HepG2 (cell line): Measurements from ENCODE around the gene GRK3. TPM values are rescaled to one million over a fixed set of nuclear protein-coding genes. Genes with fewer than 3 reads are reported as not detected.
"Not testable (repeated sequence)": the region's sequence is repeated elsewhere in the genome, so short reads cannot be mapped to it uniquely, and the experiment has no call there.

ENCODE experiments used
- ATAC-seq: fragments of 200-7000 bp; cut with Tn5 transposase; 3 replicates; pipeline ENCODE4 v1.9.1; 2020; ENCODE audit warnings: mild to moderate bottlenecking, moderate library complexity
- BruUV-seq: library from RNA; stranded (reverse); fragments of 400-500 nt; replicated peaks from 2 replicates; lab custom pipeline; 2021; lab: Mats Ljungman, UMichigan
- CTCF ChIA-PET: fragments of 300-600 bp; formaldehyde crosslinking; extraction: SDS; loops from one replicate; lab custom pipeline; 2021; ENCODE audit warnings: low total read pairs, inconsistent platforms, low intra/inter-chr PET ratio; lab: Yijun Ruan, JAX
- POLR2A ChIA-PET: fragments of 350-600 bp; sonication (Branson Sonifier 250); formaldehyde crosslinking; loops from one replicate; lab custom pipeline; 2020; ENCODE audit warnings: antibody characterized with exemption, inconsistent platforms; lab: Yijun Ruan, JAX
- DNase-seq: peaks from one replicate; pipeline ENCODE4 v3.0.0-alpha.2; 2015; ENCODE audit warnings: low spot score
- FAIRE-seq: peaks from 3 replicates; lab custom pipeline; 2011; peaks lifted over from hg19 to GRCh38; lab: Jason Lieb, UNC
- H2AFZ ChIP-seq: one replicate; pipeline ENCODE4 v1.6.1; 2011; ENCODE audit warnings: low read length, inconsistent platforms
- H3K27ac ChIP-seq: fragments of 300-600 bp; 3 replicates; pipeline ENCODE4 v1.8.0; 2011; ENCODE audit warnings: mixed run types, mild to moderate bottlenecking, mixed read lengths, low read length, inconsistent platforms; ENCODE audit not compliant: insufficient read depth; ENCODE audit errors: extremely low read length
- H3K27me3 ChIP-seq, 2 experiments: fragments of 200-600 bp in 1 of 2; 2 replicates in 1 of 2; 3 replicates in 1 of 2; pipeline versions ENCODE4 v1.6.0 to v1.8.0; 2011; ENCODE audit warnings: low read length in 2 of 2, mild to moderate bottlenecking in 2 of 2, moderate library complexity in 2 of 2, inconsistent platforms in 1 of 2; ENCODE audit not compliant: insufficient read depth in 2 of 2, control insufficient read depth in 1 of 2
- H3K36me3 ChIP-seq, 2 experiments: fragments of 200-600 bp in 1 of 2; replicated peaks in 1 of 2; 2 replicates in 1 of 2; 3 replicates in 1 of 2; pipeline versions ENCODE4 v1.5.1 to v1.8.0; 2011; ENCODE audit warnings: low read length in 2 of 2, inconsistent platforms in 1 of 2; ENCODE audit not compliant: insufficient read depth in 2 of 2, control insufficient read depth in 1 of 2
- H3K4me1 ChIP-seq: 2 replicates; pipeline ENCODE4 v1.5.1; 2012; ENCODE audit warnings: low read length, inconsistent platforms; ENCODE audit not compliant: insufficient read depth
- H3K4me2 ChIP-seq: 2 replicates; pipeline ENCODE4 v1.6.0; 2011; ENCODE audit warnings: low read depth, low read length, inconsistent platforms
- H3K4me3 ChIP-seq, 3 experiments: fragments of 200-600 bp in 1 of 3; sonication (generic), shearing (Covaris generic) in 1 of 3; replicated peaks in 1 of 3; 2 replicates each; pipeline ENCODE4 v1.5.1; 2011 to 2016; ENCODE audit warnings: low read length in 3 of 3, inconsistent platforms in 2 of 3, low read depth in 2 of 3, mild to moderate bottlenecking in 2 of 3, control low read depth in 1 of 3, mixed read lengths in 1 of 3; ENCODE audit not compliant: insufficient read depth in 1 of 3
- H3K79me2 ChIP-seq: one replicate; pipeline ENCODE4 v1.6.1; 2011; ENCODE audit warnings: low read length, inconsistent platforms; ENCODE audit not compliant: insufficient read depth
- H3K9ac ChIP-seq: 2 replicates; pipeline ENCODE4 v1.6.0; 2011; ENCODE audit warnings: mild to moderate bottlenecking, low read depth, low read length, inconsistent platforms; ENCODE audit not compliant: insufficient read depth
- H3K9me3 ChIP-seq: 2 replicates; pipeline ENCODE4 v1.5.1; 2012; ENCODE audit warnings: mild to moderate bottlenecking, low read length
- H4K20me1 ChIP-seq: 2 replicates; pipeline ENCODE4 v1.6.0; 2011; ENCODE audit warnings: inconsistent platforms, mild to moderate bottlenecking, low read length, moderate library complexity; ENCODE audit not compliant: insufficient read depth
- WGBS: methylation state at CpG from one replicate; pipeline ENCODE4 v1.1.6; 2017; ENCODE audit warnings: low lambda C conversion rate; 5-methylcytosine and 5-hydroxymethylcytosine counted together
- in situ Hi-C: cut with HindIII; loops from 2 replicates; pipeline ENCODE4 v1.10.0; 2017; ENCODE audit warnings: low pct_unique_long_range_greater_than_20kb; ENCODE audit not compliant: extremely low pct_ligation_motif_present
- intact Hi-C: fragments of 100-400 bp; cut with micrococcal nuclease; formaldehyde crosslinking; loops from one replicate; pipeline ENCODE4 v1.10.0; 2022; ENCODE audit not compliant: unreplicated experiment
- polyA plus RNA-seq, 8 experiments: library from polyadenylated mRNA; depleted of rRNA in 3 of 8; stranded (reverse) in 7 of 8; unstranded in 1 of 8; fragments of >200 nt; fragmentation: Illumina TruSeq in 4 of 8; extraction: Trizol in 4 of 8; gene quantifications; 2 replicates each; pipeline versions ENCODE4 v1.2.1 to v1.2.3, GENCODE V29; 2011 to 2016; ENCODE audit warnings: low read depth in 4 of 8, missing spikeins in 1 of 8, mixed read lengths in 1 of 8; ENCODE audit not compliant: insufficient read depth in 1 of 8
- total RNA-seq, 5 experiments: library from RNA; depleted of rRNA; stranded (reverse); fragments of >200 nt; fragmentation: Illumina TruSeq; extraction: Trizol; gene quantifications; 2 replicates each; pipeline ENCODE4 v1.2.3, GENCODE V29; 2016; ENCODE audit warnings: low read depth in 1 of 5

Gene GRK3
- total and polyA plus RNA-seq, 2 of the 13 experiments (the other 11 are each of a cell fraction or from before 2014, with no cell fraction given) = 8.5 to 16.7 TPM

DNA sequence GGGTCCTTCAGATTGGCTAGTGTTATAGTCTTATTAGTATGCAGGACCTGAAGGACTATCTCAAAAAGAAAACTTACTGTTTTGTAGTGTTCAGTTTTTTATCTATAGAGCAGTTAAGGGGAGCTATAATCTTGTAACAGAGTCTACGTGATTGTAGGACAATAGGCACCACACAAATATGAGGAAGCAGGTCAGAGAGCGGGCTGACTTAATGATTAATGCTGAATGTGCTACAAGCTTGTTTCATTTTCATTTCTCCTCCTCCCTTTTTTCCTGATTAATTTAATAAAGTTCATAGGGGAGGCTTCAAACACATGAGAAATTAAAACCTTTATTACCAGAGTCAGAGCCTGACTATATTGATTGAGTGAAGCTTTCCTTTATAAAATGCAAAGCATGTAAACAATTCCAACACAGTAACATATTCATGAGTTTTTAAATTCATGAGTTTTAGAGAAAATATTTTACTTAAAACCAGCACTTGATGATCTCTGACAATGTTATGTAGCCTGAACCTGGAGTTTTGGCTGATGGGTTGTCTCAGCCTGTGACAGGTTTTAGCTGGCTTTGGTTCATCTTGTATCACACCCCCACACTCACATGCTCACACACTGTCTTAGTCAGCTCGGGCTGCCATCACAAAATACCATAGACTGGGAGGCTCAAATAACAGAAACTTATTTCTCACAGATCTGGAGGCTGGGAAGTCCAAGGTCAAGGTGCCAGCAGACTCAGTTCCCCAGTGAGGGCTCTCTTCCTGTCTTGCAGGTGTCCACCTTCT is 38.5 kb upstream of the GRK3 start:
- H4K20me1 ChIP-seq, ATAC-seq, H3K4me1 ChIP-seq, H3K4me2 ChIP-seq, DNase-seq, CTCF ChIA-PET, BruUV-seq, H3K9ac ChIP-seq, H3K4me3 ChIP-seq, H2AFZ ChIP-seq, FAIRE-seq, intact Hi-C loops, H3K79me2 ChIP-seq, POLR2A ChIA-PET, in situ Hi-C loops, H3K36me3 ChIP-seq, H3K27ac ChIP-seq, H3K27me3 ChIP-seq: not testable (repeated sequence)
- H3K9me3 ChIP-seq = peaks cover 16% of the 10 kb centered on the region
- 45% methylated on average over 3 of the region's 3 CpGs for WGBS

GRCh38 chr22:25527016-25527415 is 37.5 kb upstream of the GRK3 start:
- CTCF ChIA-PET, H3K4me2 ChIP-seq, H3K27me3 ChIP-seq, DNase-seq, H3K79me2 ChIP-seq, H3K4me3 ChIP-seq, H4K20me1 ChIP-seq, ATAC-seq, BruUV-seq, H3K9ac ChIP-seq, H3K36me3 ChIP-seq, in situ Hi-C loops, H3K27ac ChIP-seq, intact Hi-C loops, H2AFZ ChIP-seq, POLR2A ChIA-PET, FAIRE-seq, H3K4me1 ChIP-seq: not testable (repeated sequence)
- WGBS = 0% methylated on average over 1 of the region's 1 CpG
- H3K9me3 ChIP-seq = peaks cover 16% of the 10 kb centered on the region
